OCI-LY1 (cell line): ENCODE results near the gene CLOCK.

ENCODE experiments used
- H2AFZ ChIP-seq: fragments of 200-600 bp; sonication (generic), shearing (Covaris generic); 2 replicates; pipeline ENCODE4 v1.6.0; 2014; ENCODE audit warnings: antibody characterized with exemption, mild to moderate bottlenecking, low read length
- H3F3A ChIP-seq: fragments of 200-600 bp; sonication (generic), shearing (Covaris generic); 2 replicates; pipeline ENCODE4 v1.6.0; 2014; ENCODE audit warnings: mild to moderate bottlenecking, antibody characterized with exemption, low read length, moderate library complexity; ENCODE audit not compliant: insufficient read depth
- H3K27ac ChIP-seq: fragments of 200-600 bp; sonication (generic); 2 replicates; pipeline ENCODE4 v1.5.1; 2014; ENCODE audit warnings: low read length, mixed run types, mild to moderate bottlenecking, low read depth; ENCODE audit not compliant: poor library complexity, severe bottlenecking
- H3K27me3 ChIP-seq: fragments of 200-600 bp; sonication (generic); 2 replicates; pipeline ENCODE4 v1.6.0; 2014; ENCODE audit warnings: antibody characterized with exemption, mild to moderate bottlenecking, low read length, moderate library complexity; ENCODE audit not compliant: insufficient read depth
- H3K36me3 ChIP-seq: fragments of 200-600 bp; sonication (generic); 2 replicates; pipeline ENCODE4 v1.6.1; 2014; ENCODE audit warnings: mild to moderate bottlenecking, antibody characterized with exemption, low read length, moderate library complexity, mixed read lengths; ENCODE audit not compliant: insufficient read depth
- H3K4me1 ChIP-seq: fragments of 200-600 bp; sonication (generic); 2 replicates; pipeline ENCODE4 v1.5.1; 2014; ENCODE audit warnings: mild to moderate bottlenecking, low read length, moderate library complexity; ENCODE audit not compliant: insufficient read depth, severe bottlenecking
- H3K4me2 ChIP-seq: fragments of 200-600 bp; sonication (generic), shearing (Covaris generic); 2 replicates; pipeline ENCODE4 v1.6.1; 2014; ENCODE audit warnings: low read length
- H3K4me3 ChIP-seq: fragments of 200-600 bp; sonication (generic); 2 replicates; pipeline ENCODE4 v1.5.1; 2014; ENCODE audit warnings: low read length, low read depth, mild to moderate bottlenecking, mixed read lengths; ENCODE audit not compliant: poor library complexity, severe bottlenecking
- H3K79me2 ChIP-seq: fragments of 200-600 bp; shearing (Covaris generic); 2 replicates; pipeline ENCODE4 v1.6.1; 2016; ENCODE audit warnings: mixed run types, low read length, mixed read lengths; ENCODE audit not compliant: insufficient read depth
- H3K9ac ChIP-seq: fragments of 200-600 bp; sonication (generic), shearing (Covaris generic); 2 replicates; pipeline ENCODE4 v1.6.1; 2014; ENCODE audit warnings: mild to moderate bottlenecking, low read length, mixed read lengths
- H3K9me2 ChIP-seq: fragments of 200-600 bp; sonication (generic), shearing (Covaris generic); 2 replicates; pipeline ENCODE4 v1.6.1; 2014; ENCODE audit warnings: low read depth, mild to moderate bottlenecking, low read length, mixed read lengths
- H3K9me3 ChIP-seq: fragments of 200-600 bp; shearing (Covaris generic); 2 replicates; pipeline ENCODE4 v1.6.1; 2014; ENCODE audit warnings: low read length, mixed read lengths
- H4K20me1 ChIP-seq: fragments of 200-600 bp; sonication (generic), shearing (Covaris generic); 2 replicates; pipeline ENCODE4 v1.6.0; 2016; ENCODE audit warnings: mild to moderate bottlenecking, low read length; ENCODE audit not compliant: insufficient read depth
- CTCF ChIP-seq: fragments of 200-600 bp; sonication (generic), shearing (Covaris generic); IDR thresholded peaks from 2 replicates; pipeline ENCODE4 v1.5.1; 2017; ENCODE audit warnings: mild to moderate bottlenecking, antibody characterized with exemption, low read length, moderate library complexity, mixed read lengths
- EZH2 ChIP-seq: fragments of 200-600 bp; sonication (generic), shearing (Covaris generic); IDR thresholded peaks from 2 replicates; pipeline ENCODE4 v1.8.0; 2017; ENCODE audit warnings: borderline replicate concordance, mixed run types, mild to moderate bottlenecking, antibody characterized with exemption, low read length, moderate library complexity, mixed read lengths

CLOCK gene

GRCh38 chr4:55530167-55530566 is 16.5 kb downstream of the CLOCK start:
- no peaks in the 10 kb centered on the region for H3K4me1 ChIP-seq
- TF ChIP-seq CTCF: no peak
- no peak for TF ChIP-seq EZH2
- H3K4me2 ChIP-seq: no peak overlapping the region
- H3K9ac ChIP-seq: no peak overlapping the region
- no peak overlapping the region for H3K4me3 ChIP-seq
- no peaks in the 10 kb centered on the region for H4K20me1 ChIP-seq
- no peak overlapping the region for H2AFZ ChIP-seq
- no peaks in the 10 kb centered on the region for H3K27me3 ChIP-seq
- no peaks in the 10 kb centered on the region; the same call in 1 of the 2 replicates for H3K79me2 ChIP-seq
- peaks cover 14% of the 10 kb centered on the region; the same call in 1 of the 2 replicates for H3K9me3 ChIP-seq
- no peaks in the 10 kb centered on the region for H3K36me3 ChIP-seq
- no peaks in the 10 kb centered on the region for H3K9me2 ChIP-seq
- no peaks in the 10 kb centered on the region for H3F3A ChIP-seq
- no peak overlapping the region for H3K27ac ChIP-seq

GRCh38 chr4:55528491-55528890 is 18.2 kb downstream of the CLOCK start:
- Histone ChIP-seq H3K9me3 (peaks cover 11% of the 10 kb centered on the region; the same call in 1 of the 2 replicates), H4K20me1 (no peaks in the 10 kb centered on the region), H3K9me2 (no peaks in the 10 kb centered on the region), H3K27me3 (no peaks in the 10 kb centered on the region), H3K4me3 (no peak overlapping the region), H3K9ac (no peak overlapping the region), H3K4me1 (no peaks in the 10 kb centered on the region), H3K27ac (no peak overlapping the region), H3K79me2 (no peaks in the 10 kb centered on the region; the same call in 1 of the 2 replicates), H2AFZ (no peak overlapping the region), H3F3A (no peaks in the 10 kb centered on the region), H3K4me2 (no peak overlapping the region), H3K36me3 (no peaks in the 10 kb centered on the region)
- TF ChIP-seq EZH2: no peak
- TF ChIP-seq CTCF: no peak

GRCh38 chr4:55524844-55525571 is 21.7 kb downstream of the CLOCK start:
- Histone ChIP-seq H2AFZ (no peak overlapping the region), H4K20me1 (no peaks in the 10 kb centered on the region), H3K27ac (no peak overlapping the region), H3K4me1 (no peaks in the 10 kb centered on the region), H3K4me2 (no peak overlapping the region), H3K36me3 (no peaks in the 10 kb centered on the region), H3K9me3 (0 out of 2 replicates have a peak, but pooled peaks cover 1% of the 10 kb centered on the region), H3K9ac (no peak overlapping the region), H3K4me3 (no peak overlapping the region), H3K79me2 (no peaks in the 10 kb centered on the region; the same call in 1 of the 2 replicates), H3K9me2 (no peaks in the 10 kb centered on the region), H3K27me3 (no peaks in the 10 kb centered on the region), H3F3A (no peaks in the 10 kb centered on the region)
- TF ChIP-seq CTCF (no peak), EZH2 (no peak)
